Measurements from ENCODE around the gene ADAP2. TPM values are rescaled to one million over a fixed set of nuclear protein-coding genes. Genes with fewer than 3 reads are reported as not detected.
"Not testable (repeated sequence)": the region's sequence is repeated elsewhere in the genome, so short reads cannot be mapped to it uniquely, and the experiment has no call there.

The ADAP2 gene
- total RNA-seq, 1 experiment from 2014 or later: 6.9 TPM

DNA sequence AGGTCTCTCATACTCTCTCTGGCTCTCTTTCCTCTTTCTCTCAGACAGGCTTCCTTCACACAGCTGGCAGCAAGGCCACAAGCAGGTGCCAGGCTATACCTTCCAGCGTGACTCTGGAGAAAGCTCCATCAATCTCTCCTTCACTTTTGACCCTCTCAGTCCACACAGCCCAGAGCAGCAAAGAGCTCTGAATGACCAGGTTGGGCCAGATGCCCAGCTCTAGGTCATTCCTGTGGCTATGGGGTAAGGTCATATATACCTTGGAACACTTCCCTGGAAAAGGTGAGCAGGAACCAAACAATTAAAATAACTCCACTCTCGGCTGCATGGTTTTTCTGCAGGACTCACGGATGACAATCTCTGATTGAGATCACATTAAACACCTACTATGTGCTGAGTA, 8.8 kb downstream of the ADAP2 start:
- DNase-seq (ENCODE audit: low read depth): no peak

DNA sequence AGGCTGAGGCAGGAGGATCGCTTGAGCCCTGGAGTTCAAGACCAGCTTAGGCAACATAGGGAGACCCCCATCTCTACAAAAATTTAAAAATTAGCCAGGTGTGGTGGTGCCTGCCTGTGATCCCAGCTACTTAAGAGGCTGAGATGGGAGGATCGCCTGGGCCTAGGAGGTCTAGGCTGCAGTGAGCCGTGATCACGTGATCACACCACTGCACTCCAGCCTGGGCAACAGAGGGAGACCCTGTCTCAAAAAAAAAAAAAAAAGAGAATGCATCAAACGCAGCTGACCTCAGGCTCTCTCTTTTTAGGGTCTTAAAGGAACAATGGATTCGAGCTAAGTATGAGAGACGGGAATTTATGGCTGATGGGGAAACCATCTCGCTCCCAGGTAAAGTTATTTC, 9.8 kb downstream of the ADAP2 start:
- DNase-seq (ENCODE audit: low read depth): not testable (repeated sequence)

DNA sequence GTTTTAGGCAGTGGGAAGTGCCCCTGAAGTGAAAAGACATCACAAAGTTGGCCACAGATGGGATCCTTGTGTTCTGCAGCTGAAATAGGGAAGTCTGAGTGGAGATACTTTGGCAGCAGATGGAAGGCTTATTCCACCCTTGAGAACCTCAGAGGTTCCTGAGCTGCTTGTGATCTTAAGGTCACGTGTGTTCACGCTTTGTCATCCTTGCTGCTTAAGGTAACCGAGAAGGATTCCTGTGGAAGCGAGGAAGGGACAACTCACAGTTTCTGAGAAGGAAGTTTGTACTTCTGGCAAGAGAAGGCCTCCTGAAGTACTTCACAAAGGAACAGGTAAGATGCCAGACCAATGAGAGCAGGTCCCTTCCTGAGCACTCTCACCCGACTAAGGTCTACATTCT, 12.2 kb downstream of the ADAP2 start:
- DNase-seq (ENCODE audit: low read depth): no peak

DNA sequence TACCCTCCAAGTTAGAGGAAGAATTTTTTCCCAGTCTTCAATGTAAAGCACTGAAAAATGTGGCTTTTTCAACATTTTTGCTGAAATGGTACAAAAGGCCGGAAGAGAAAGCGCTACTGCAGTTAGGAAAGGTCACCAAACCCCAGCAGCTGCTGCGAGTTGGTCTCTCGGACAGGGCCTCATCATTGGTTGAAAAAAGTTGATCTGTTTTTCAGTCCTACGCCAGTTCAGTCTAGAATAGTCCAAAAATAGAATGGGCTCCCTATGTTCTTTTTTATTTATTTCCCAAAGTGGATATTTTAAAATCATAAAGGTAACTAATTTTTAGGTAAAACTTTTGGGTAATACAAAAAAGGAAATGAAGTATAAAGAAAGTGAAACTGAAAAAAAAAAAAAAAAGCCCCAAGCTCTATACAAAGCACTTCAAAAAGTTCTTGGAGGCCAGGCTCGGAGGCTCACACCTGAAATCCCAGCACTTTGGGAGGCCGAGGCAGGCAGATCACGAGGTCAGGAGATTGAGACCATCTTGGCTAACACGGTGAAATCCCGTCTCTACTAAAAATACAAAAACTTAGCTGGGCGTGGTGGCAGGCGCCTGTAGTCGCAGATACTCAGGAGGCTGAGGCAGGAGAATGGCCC, 17.4 kb downstream of the ADAP2 start:
- DNase-seq (ENCODE audit: low read depth): no peak

DNA sequence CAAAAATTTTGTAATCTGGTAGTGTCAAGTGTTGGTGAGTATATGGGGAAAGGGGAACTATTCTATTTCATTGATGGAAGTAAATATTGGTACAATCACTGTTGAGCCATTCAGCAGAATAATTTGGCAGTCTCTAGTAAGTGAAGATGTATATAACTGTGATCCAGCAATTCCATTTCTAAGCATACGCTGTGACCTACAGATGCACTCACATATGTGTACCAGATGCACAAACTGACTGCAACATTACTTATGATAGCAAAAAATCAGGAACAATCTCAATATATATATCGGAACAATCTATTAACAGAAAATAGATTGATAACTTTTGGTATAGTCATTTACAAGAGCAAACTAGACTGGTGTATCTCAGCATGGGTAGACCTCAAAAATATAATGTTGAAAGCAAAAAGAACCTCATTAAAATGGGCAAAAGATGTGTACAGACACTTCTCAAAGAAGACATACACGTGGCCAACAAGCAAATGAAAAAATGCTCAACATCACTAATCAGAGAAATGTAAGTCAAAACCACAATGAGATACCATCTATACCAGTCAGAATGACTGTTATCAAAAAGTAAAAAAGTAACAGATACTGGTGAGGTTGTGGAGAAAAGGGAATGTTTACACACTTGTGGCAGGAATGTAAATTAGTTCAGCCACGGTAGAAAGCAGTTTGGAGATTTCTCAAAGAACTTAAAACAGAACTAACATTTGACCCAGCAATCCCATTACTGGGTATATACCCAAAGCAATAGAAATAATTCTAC, 20.7 kb downstream of the ADAP2 start:
- DNase-seq (ENCODE audit: low read depth): no peak

DNA sequence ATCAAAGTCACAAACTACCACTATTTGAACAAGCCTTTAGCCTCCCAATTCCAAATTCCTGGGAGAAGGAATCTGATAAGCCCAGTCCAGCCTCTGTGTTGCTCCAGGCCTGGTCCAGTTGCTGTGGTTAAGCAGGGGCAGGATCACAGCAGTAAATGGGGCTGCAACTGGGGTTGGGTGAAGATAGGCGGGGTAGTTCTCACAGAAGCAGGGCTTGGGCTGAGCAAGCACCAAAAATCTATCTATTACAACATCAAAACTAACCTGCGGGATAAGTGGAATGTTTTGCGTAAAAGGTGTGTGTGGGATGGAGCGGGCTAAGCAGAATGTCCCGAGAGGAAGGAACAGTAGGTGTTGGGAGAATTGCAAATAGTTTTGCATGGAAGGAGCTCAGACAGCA, 26.1 kb downstream of the ADAP2 start:
- no peak for DNase-seq (ENCODE audit: low read depth)

DNA sequence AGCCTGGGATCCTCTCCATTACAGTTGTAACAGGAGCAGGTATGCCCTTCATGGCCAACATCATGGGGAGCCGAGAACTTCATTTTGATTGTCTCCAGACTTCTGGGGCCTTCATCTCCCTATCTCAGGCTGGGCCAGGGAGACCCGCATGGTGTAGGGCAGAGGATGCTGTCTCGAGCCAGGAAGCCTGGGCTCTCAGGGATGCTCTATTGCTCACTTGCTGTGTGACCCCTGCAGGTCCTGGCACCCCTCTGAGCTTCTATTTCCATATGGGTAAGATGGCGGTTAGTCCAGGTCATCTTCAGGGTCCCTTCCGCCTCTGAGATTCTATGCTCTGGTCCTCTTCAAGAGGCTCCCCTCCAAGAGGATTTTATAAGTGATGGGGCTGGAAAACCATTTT, 28.4 kb downstream of the ADAP2 start:
- no peak for DNase-seq (ENCODE audit: low read depth)

DNA sequence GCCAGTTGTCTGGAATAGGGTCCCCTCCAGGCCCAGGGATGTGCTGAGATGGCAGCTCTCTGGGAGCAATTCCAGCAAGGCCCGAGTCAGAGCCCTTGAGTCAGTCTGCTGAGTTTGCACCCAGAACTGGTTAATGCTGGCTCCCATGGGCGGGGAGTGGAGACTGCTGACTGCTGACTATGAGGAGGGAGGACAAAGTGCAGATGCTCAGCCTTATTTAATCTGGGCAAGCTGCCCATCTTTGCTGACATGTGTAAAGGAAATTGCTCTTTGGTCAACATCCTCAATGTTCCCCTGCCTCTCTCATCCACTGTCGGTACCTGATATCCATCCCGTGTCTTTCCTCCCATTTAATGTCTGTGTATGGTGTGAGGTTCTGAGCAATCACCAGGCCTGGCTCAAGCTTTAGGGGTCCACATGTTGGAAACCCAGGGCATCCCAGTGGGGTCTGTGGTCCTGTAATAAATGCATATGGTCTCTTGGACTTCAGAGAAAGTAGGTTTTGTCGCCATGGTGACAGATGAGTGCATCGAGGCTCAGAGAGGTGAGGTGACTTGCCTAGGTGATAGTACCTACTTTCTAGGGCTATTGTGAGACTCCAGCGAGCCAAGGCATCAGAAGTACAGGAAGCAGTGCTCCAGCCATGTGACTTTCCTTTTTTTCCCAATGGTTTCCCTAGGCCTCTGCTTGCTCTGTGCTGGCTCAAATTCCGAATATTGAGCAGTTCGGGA, 29.1 kb downstream of the ADAP2 start:
- peak; percentile 65 for DNase-seq (ENCODE audit: low read depth)

DNA sequence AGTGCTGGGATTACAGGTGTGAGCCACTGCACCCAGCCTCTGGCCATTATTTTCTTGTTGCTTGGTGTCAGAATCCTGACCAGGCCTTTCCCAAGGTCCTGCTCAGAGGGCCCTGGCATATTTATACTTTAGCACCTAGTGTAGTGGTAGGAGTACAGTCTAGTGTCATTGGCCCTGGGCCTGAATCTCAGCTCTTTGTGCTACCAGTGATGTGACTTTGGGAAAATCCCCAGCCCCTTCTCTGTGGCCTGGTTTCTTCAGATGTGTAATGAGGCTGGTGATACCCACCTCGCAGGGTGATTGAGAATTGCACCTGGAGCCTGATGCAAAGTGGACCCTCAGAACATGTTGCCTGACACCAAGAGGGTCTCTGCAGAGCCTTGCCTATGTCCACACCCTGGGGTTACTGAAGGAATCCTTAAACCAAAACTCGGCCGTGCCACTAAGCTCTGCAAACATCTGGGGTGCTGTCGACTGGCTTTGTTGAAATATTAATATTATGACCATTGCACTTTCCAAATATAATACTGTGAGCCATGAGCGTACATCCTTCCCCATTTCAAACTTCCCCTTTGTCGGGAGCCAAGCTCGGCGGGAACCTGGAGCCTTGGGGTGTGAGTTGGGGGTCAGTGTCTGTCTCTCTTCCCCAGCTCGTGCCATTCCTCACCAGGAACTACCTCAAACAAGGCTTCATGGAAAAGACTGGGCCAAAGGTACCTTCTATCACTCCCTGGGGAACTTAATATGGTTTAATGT, 31.1 kb downstream of the ADAP2 start:
- no peak for DNase-seq (ENCODE audit: low read depth)

DNA sequence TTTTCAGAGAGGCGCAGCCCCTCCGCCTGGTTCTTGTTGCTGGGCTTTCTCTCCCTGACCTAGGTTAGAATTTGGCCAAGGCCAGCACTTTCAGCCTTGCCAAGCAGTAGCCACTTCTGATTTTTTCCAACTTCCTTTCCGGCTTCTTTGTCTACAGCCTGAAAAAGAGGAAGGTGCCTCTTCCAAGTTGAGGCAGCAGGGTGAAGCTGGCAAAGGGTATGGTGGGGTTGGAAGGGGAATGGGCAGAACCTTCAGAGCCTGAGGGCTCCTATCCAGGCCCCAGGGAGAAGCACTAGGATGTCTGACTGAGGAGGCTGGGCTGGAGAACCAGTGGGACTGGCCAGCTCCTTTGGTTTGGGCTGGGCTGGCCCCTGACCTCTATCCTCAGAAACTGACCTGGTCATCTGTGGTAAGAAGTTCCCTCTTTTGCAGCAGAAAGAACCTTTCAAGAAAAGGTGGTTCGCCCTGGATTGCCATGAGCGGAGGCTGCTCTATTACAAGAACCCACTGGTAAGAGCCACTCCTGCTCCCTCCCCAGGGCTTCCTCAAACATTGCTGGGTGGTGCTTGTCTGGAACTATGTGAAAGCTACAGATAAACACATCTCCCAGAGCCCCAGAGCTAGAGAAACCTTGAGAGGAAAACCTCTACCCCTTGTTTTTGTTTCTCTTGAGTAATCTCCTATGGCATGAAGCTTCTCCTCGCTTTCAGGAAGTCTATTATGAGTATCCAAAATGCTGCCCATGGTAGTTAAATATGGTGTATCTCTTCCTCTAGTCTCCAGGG, 32.5 kb downstream of the ADAP2 start:
- DNase-seq (ENCODE audit: low read depth): no peak

DNA sequence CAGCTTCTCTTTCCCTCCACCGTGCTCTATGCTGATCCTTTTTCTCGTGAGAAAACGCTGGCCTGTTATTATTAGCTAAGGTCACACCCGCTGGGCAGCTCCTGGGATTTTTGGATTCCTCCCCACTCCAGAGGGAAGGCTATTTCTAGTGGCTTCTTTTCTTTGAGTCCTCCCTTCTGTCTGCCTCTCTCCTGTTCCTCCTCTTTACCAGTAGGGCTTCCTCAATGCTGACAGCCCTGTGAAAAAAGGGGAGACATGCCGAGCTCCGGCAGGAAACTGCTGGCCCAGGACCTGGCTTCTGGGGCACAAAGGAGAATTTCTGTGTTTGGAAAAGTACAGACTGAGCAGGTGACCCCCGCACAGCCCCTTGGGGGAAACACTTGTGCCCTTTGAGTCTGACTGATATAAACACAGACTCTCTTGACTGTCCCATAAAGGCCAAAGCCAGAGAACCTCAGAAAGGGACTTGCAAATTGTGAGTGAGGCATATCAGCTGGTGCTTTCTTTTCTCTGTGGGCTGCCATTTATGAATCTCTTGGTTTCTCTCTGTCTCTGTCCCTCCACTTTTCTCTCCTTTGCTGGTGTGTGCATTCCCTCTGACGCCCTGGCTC, 35.1 kb downstream of the ADAP2 start:
- DNase-seq (ENCODE audit: low read depth): no peak

DNA sequence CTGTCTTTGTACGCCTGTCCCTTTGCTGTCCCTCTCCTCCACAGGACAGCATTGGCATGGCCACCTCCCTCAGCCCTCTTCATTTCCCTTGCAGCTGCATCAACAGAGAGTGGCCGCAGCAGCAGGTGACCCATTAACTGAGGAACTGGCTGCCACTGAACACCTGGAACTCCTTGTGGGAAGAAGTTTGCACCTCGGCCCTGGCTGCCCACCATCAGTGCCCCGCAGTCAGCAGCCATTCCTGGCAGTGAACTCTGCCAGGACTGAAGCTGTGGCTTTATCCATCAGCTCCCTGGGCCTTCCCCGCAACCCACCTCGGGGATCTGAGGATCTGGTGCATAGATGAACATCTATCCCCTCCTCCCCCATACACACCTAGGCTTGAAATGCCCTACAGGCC, 36.0 kb downstream of the ADAP2 start:
- no peak for DNase-seq (ENCODE audit: low read depth)

DNA sequence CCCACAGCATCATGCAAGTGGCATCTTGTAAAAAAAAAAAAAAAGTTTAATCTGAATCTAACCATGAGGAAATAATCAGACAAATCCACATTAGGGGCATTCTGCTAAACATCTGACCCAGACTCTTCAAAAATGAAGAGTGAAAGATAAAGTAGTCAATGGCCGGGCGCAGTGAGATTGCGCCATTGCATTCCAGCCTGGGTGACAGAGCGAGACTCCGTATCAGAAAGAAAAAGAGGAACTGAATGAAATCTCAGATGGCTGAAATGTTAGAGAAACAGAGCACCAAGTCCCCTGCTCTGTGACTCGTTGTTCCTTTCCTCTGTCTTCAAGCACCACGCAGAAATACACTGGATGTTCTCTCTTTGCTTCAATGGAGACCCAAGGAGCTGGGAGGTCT, 36.4 kb downstream of the ADAP2 start:
- no peak for DNase-seq (ENCODE audit: low read depth)

DNA sequence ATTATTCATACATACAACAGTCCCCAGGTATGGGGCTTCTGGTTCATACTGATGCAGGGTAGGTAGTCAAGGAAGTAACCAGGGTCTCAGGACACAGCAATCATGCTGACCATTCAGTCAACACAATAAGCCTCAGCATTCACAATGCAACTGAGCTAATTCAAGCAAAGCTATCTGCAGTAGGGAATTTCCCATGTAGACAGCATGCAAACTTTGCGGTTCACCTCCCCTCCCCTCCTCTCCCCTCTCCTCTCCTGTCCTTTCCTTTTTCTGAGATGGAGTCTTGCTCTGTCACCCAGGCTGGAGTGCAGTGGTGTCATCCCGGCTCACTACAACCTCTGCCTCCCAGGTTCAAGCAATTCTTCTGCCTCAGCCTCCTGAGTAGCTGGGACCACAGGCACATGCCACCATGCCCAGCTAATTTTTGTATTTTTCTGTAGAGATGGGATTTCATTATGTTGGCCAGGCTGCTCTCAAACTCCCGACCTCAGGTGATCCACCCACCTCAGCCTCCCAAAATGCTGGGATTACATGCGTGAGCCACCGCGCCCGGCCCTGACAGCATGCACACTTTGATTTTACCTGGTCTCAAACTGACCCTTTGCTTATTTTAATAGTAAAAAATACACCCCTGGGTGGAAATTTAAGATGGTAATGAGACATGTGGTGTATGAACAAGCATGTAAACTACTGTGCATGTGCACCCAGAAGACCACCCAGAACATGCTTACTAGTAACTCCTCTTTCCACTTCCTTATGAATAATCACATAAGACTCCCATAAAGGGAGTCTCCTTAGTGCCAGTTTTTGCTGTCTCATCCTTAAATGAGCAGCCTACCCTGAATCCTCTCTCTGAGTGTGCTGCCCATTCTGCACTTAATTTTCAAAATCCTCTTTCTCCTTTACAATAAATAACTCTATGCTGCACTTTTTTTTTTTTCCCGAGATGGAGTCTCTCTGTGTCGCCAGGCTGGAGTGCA, 39.8 kb downstream of the ADAP2 start:
- peak; percentile 78 for DNase-seq (ENCODE audit: low read depth)

DNA sequence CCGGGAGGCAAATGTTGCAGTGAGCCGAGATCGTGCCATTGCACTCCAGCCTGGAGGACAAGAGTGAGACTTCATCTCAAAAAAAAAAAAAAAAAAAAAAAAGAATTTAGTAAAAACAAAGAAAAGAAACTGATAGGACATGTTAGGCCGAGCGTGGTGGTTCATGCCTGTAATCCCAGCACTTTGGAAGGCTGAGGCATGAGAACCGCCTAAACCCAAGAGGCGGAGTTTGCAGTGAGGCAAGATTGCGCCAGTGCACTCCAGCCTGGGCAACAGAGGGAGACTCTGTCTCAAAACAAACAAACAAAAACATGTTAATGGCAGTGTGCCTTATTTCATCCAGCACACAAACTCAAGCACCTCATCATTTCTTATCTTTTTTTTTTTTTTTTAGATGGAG, 42.6 kb downstream of the ADAP2 start:
- DNase-seq (ENCODE audit: low read depth): not testable (repeated sequence)

DNA sequence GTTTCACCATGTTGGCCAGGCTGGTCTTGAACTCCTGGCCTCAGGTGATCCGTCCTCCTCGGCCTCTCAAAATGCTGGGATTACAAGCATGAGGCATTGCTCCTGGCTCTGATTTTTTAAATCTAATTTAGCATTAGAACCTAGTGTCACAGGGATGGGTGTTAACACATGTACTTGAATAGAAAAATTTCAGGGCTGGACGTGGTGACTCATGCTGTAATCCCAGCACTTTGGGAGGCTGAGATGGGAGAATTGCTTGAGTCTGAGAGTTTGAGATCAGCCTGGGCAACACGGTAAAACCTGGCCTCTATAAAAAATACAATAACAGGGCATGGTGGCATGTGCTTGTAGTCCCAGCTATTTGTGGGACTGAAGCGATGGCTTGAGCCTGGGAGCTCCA, 43.1 kb downstream of the ADAP2 start:
- peak; percentile 25 for DNase-seq (ENCODE audit: low read depth)

DNA sequence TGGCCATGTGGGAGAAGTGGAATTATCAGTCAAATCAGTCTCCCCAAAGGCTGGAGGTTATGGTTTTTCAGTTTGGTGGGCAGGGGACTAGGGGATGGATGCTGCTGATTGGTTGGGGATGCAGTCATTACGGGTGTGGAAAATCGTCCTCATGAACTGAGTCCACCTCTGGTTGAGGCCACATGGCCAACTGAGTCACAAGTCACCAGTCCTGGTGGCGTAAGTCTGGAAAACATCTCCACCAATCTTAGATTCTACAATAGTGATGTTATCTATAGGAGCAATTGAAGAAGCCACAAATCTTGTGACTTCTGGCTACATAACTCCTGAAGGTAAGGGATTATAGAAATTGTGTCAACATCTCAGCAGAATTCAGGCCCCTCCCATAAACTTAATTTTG, 43.9 kb downstream of the ADAP2 start:
- DNase-seq (ENCODE audit: low read depth): no peak

DNA sequence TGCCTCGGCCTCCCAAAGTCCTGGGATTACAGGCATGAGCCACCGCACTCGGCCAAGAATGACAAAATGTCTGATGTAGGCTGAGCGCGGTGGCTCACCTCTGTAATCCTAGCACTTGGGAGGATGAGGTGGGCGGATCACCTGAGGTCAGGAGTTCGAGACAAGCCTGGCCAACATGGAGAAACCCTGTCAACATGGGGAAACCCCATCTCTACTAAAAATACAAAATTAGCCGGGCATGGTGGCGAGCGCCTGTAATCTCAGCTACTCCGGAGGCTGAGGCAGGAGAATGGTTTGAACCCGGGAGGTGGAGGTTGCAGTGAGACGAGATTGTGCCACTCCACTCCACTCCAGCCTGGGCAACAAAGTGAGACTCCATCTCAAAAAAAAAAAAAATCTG, 46.2 kb downstream of the ADAP2 start:
- DNase-seq (ENCODE audit: low read depth): not testable (repeated sequence)

DNA sequence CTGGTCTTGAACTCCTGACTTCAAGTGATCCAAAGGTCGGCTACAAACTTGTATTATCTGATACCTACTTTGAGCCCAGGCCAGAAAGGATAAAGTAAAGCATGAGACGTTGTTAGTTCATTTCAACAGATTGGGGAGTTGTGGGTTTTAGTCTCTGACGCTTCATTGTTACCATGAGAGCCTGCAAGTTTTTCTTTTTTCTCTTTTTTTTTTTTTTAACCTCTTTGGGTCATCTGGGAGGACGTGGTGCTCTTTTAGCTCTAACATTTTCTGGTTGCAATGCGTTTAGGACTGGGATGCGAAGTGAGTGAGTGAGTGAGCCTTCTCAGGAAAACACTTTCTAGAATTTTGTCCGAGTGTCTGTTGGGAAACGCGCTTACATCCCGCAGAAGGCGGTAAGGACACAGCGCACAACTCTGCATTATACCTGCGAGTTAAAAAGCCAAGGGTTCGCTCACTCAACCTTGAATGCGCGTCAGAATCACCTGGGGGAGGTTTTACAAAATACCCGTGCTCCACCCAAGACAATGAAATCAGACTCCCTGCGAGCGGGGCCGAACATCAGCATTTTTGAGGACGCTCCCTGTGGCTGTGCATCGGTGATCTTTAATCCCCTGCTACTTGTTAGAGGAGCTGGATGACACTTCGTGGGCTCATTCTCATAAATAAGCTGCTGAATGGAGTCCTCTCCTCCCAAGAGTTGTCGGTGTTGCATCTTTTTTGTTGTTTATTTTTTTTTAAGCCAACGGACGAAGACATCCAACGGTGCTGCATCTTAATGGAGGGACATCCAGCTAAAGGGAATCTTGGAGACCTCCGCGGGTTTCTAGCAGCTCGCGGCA, 48.5 kb downstream of the ADAP2 start:
- no peak for DNase-seq (ENCODE audit: low read depth)
